ENCODE data around the gene KCNQ5. TPM values are rescaled to one million over a fixed set of nuclear protein-coding genes. Genes with fewer than 3 reads are reported as not detected.

The KCNQ5 gene
- total and polyA plus RNA-seq, 2 donors (not counting 1 experiment from before 2014, with no cell fraction given) = 0.74 to 4.6 TPM

- Histone ChIP-seq H3K9me3 (ENCODE audit: control insufficient read depth, insufficient read depth, low read depth, low read length) (no peaks in the 10 kb centered on the region), H3K36me3 (ENCODE audit: control insufficient read depth, insufficient read depth, low read length) (no peaks in the 10 kb centered on the region), H3K4me2 (ENCODE audit: extremely low read depth, insufficient read depth, low read length) (no peak overlapping the region), H3K4me3 (replicated peaks in 1 of 4; ENCODE audit: control extremely low read depth in 1 of 4, insufficient read depth in 1 of 4, low read depth in 3 of 4, low read length in 4 of 4) (no peak overlapping the region), H3K9ac (ENCODE audit: insufficient read depth, low read length) (no peak overlapping the region), H3K4me1 (ENCODE audit: control insufficient read depth, extremely low read depth, insufficient read depth, low read length) (no peaks in the 10 kb centered on the region), H4K20me1 (ENCODE audit: control insufficient read depth, extremely low read depth, insufficient read depth, low read length) (no peaks in the 10 kb centered on the region), H3K79me2 (ENCODE audit: control insufficient read depth, insufficient read depth, low read length) (no peaks in the 10 kb centered on the region), H2AFZ (ENCODE audit: low read length) (no peak overlapping the region), H3K27ac (ENCODE audit: insufficient read depth, low read length) (no peak overlapping the region), H3K27me3 (ENCODE audit: control insufficient read depth, insufficient read depth, low read length) (no peaks in the 10 kb centered on the region)
- no peak for DNase-seq (ENCODE audit: low read depth in 2 of 2)
- TF ChIP-seq CTCF (conservative IDR thresholded peaks at IDR 0.05 in 1 of 2, IDR thresholded peaks at IDR 0.05 in 1 of 2; ENCODE audit: low read depth in 1 of 2, low read length in 2 of 2) (no peak), EZH2 (IDR thresholded peaks at IDR 0.05; ENCODE audit: low read length, missing control alignments) (no peak)
Measured at GRCh38 chr6:72636786-72637185, 14.9 kb downstream of the KCNQ5 start.

- no peak for TF ChIP-seq EZH2 (IDR thresholded peaks at IDR 0.05; ENCODE audit: low read length, missing control alignments)
- TF ChIP-seq CTCF (conservative IDR thresholded peaks at IDR 0.05 in 1 of 2, IDR thresholded peaks at IDR 0.05 in 1 of 2; ENCODE audit: low read depth in 1 of 2, low read length in 2 of 2) = peak in 1 of 2 donors; percentile 9
- H3K4me3 ChIP-seq (replicated peaks in 1 of 4; ENCODE audit: control extremely low read depth in 1 of 4, insufficient read depth in 1 of 4, low read depth in 3 of 4, low read length in 4 of 4) = no peak overlapping the region
Measured at GRCh38 chr6:72639920-72640614, 18.2 kb downstream of the KCNQ5 start.

GRCh38 chr6:72640615-72640930, 18.7 kb downstream of the KCNQ5 start:
- no peaks in the 10 kb centered on the region for H3K27me3 ChIP-seq (ENCODE audit: control insufficient read depth, insufficient read depth, low read length)
- no peak overlapping the region for H3K4me2 ChIP-seq (ENCODE audit: extremely low read depth, insufficient read depth, low read length)
- no peak overlapping the region for H3K4me3 ChIP-seq (replicated peaks in 1 of 4; ENCODE audit: control extremely low read depth in 1 of 4, insufficient read depth in 1 of 4, low read depth in 3 of 4, low read length in 4 of 4)
- H4K20me1 ChIP-seq (ENCODE audit: control insufficient read depth, extremely low read depth, insufficient read depth, low read length) = no peaks in the 10 kb centered on the region
- no peaks in the 10 kb centered on the region for H3K9me3 ChIP-seq (ENCODE audit: control insufficient read depth, insufficient read depth, low read depth, low read length)
- H3K4me1 ChIP-seq (ENCODE audit: control insufficient read depth, extremely low read depth, insufficient read depth, low read length) = no peaks in the 10 kb centered on the region
- H3K36me3 ChIP-seq (ENCODE audit: control insufficient read depth, insufficient read depth, low read length) = no peaks in the 10 kb centered on the region
- DNase-seq (ENCODE audit: low read depth in 2 of 2) = no peak
- no peak overlapping the region for H2AFZ ChIP-seq (ENCODE audit: low read length)
- H3K79me2 ChIP-seq (ENCODE audit: control insufficient read depth, insufficient read depth, low read length) = no peaks in the 10 kb centered on the region
- H3K9ac ChIP-seq (ENCODE audit: insufficient read depth, low read length) = no peak overlapping the region
- no peak for TF ChIP-seq EZH2 (IDR thresholded peaks at IDR 0.05; ENCODE audit: low read length, missing control alignments)
- no peak for TF ChIP-seq CTCF (conservative IDR thresholded peaks at IDR 0.05 in 1 of 2, IDR thresholded peaks at IDR 0.05 in 1 of 2; ENCODE audit: low read depth in 1 of 2, low read length in 2 of 2)
- H3K27ac ChIP-seq (ENCODE audit: insufficient read depth, low read length) = no peak overlapping the region

More at GRCh38 chr6:72639920-72640614, 18.2 kb downstream of the KCNQ5 start:
- Histone ChIP-seq H3K4me1 (ENCODE audit: control insufficient read depth, extremely low read depth, insufficient read depth, low read length) (no peaks in the 10 kb centered on the region), H3K9me3 (ENCODE audit: control insufficient read depth, insufficient read depth, low read depth, low read length) (no peaks in the 10 kb centered on the region), H3K4me2 (ENCODE audit: extremely low read depth, insufficient read depth, low read length) (no peak overlapping the region), H4K20me1 (ENCODE audit: control insufficient read depth, extremely low read depth, insufficient read depth, low read length) (no peaks in the 10 kb centered on the region), H3K27ac (ENCODE audit: insufficient read depth, low read length) (no peak overlapping the region), H3K27me3 (ENCODE audit: control insufficient read depth, insufficient read depth, low read length) (no peaks in the 10 kb centered on the region), H3K9ac (ENCODE audit: insufficient read depth, low read length) (no peak overlapping the region), H3K36me3 (ENCODE audit: control insufficient read depth, insufficient read depth, low read length) (no peaks in the 10 kb centered on the region), H2AFZ (ENCODE audit: low read length) (no peak overlapping the region), H3K79me2 (ENCODE audit: control insufficient read depth, insufficient read depth, low read length) (no peaks in the 10 kb centered on the region)
- DNase-seq (ENCODE audit: low read depth in 2 of 2) = no peak
